Adrenal gland (tissue), 5 donors: ENCODE data around the gene DLG2.

Experiments
- POLR2A ChIP-seq, 2 donors: fragments of 450-650 bp; IDR thresholded peaks; one replicate each; pipeline ENCODE4 v1.6.1; 2017; ENCODE audit warnings: antibody characterized with exemption in 2 of 2, mild to moderate bottlenecking in 2 of 2, moderate library complexity in 1 of 2
- TF ChIP-seq, protein P1 (sequence below), 6 experiments: fragments of 450-650 bp in 4 of 6; fragments of 200-600 bp in 2 of 6; sonication (generic) in 1 of 6; IDR thresholded peaks; 1 replicate in 5 of 6; 2 replicates in 1 of 6; pipeline versions ENCODE4 v1.5.1 to v1.8.0; 2016 to 2021; ENCODE audit warnings: antibody characterized with exemption in 6 of 6, mild to moderate bottlenecking in 2 of 6, moderate library complexity in 1 of 6
- donor health status: DM: no; HTN: no; CAD: no.

DNA sequence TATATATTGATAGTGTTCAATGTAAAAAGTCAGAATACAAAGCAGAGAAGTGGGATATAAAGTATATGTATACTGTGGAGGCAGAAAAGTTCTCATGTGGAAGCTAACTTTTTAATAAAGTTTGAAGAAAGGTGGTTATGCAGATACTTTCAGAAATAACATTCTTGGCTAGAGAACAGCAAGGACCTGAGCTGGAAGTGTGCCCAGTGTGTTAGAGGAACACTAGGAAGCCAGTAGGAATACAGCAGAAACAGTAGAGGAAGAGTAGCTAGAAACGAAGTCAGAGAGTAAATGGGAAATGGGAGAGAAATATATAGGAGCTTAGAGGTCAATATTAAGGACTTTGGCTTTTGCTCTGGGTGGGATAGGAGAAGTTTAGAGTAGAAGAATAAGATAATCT lies 1876.1 kb downstream of the DLG2 start:
- TF ChIP-seq, protein P1, sequence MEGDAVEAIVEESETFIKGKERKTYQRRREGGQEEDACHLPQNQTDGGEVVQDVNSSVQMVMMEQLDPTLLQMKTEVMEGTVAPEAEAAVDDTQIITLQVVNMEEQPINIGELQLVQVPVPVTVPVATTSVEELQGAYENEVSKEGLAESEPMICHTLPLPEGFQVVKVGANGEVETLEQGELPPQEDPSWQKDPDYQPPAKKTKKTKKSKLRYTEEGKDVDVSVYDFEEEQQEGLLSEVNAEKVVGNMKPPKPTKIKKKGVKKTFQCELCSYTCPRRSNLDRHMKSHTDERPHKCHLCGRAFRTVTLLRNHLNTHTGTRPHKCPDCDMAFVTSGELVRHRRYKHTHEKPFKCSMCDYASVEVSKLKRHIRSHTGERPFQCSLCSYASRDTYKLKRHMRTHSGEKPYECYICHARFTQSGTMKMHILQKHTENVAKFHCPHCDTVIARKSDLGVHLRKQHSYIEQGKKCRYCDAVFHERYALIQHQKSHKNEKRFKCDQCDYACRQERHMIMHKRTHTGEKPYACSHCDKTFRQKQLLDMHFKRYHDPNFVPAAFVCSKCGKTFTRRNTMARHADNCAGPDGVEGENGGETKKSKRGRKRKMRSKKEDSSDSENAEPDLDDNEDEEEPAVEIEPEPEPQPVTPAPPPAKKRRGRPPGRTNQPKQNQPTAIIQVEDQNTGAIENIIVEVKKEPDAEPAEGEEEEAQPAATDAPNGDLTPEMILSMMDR (IDR thresholded peaks at IDR 0.05) = no peak
- no peak for TF ChIP-seq POLR2A (IDR thresholded peaks at IDR 0.05)
